HepG2 (cell line): ENCODE measurements around the gene ASPHD1. TPM values are rescaled to one million over a fixed set of nuclear protein-coding genes. Genes with fewer than 3 reads are reported as not detected.

Source experiments
- CREM ChIP-seq, 2 experiments: sonication (generic) in 1 of 2; formaldehyde crosslinking in 1 of 2; IDR thresholded peaks; 2 replicates each; pipeline versions ENCODE4 v1.4.0 to v1.6.1; 2016 to 2020; ENCODE audit warnings: antibody characterized with exemption in 1 of 2, mild to moderate bottlenecking in 1 of 2, missing genetic modification reagents in 1 of 2
- HMGXB3 ChIP-seq: sonication (generic); formaldehyde crosslinking; IDR thresholded peaks from 2 replicates; pipeline ENCODE4 v1.4.0; 2020; ENCODE audit warnings: missing genetic modification reagents, borderline replicate concordance
- NFE2 ChIP-seq: sonication (generic); formaldehyde crosslinking; IDR thresholded peaks from 2 replicates; pipeline ENCODE4 v1.4.0; 2020; ENCODE audit warnings: missing genetic modification reagents
- PITX1 ChIP-seq: sonication (generic); formaldehyde crosslinking; IDR thresholded peaks from 2 replicates; pipeline ENCODE4 v1.5.1; 2020; ENCODE audit warnings: mild to moderate bottlenecking, missing genetic modification reagents
- POGZ ChIP-seq: sonication (generic); formaldehyde crosslinking; IDR thresholded peaks from 2 replicates; pipeline ENCODE4 v1.4.0; 2020; ENCODE audit warnings: mild to moderate bottlenecking, missing genetic modification reagents
- RFX3 ChIP-seq: IDR thresholded peaks from 2 replicates; pipeline ENCODE4 v1.6.1; 2016; ENCODE audit warnings: missing biosample characterization, missing genetic modification reagents
- ZBTB25 ChIP-seq: IDR thresholded peaks from 2 replicates; pipeline ENCODE4 v1.6.1; 2018; ENCODE audit warnings: missing genetic modification reagents
- ZBTB33 ChIP-seq: sonication (generic); formaldehyde crosslinking; IDR thresholded peaks from 2 replicates; pipeline ENCODE4 v1.4.0; 2020; ENCODE audit warnings: missing genetic modification reagents
- ZBTB38 ChIP-seq: sonication (generic); formaldehyde crosslinking; IDR thresholded peaks from 2 replicates; pipeline ENCODE4 v1.5.1; 2020; ENCODE audit warnings: mild to moderate bottlenecking, missing genetic modification reagents
- ZBTB44 ChIP-seq: sonication (generic); formaldehyde crosslinking; IDR thresholded peaks from 2 replicates; pipeline ENCODE4 v1.4.0; 2020; ENCODE audit warnings: missing genetic modification reagents
- ZMYM4 ChIP-seq: sonication (generic); formaldehyde crosslinking; IDR thresholded peaks from 2 replicates; pipeline ENCODE4 v1.8.1; 2023; ENCODE audit warnings: mild to moderate bottlenecking, missing genetic modification reagents
- ZNF205 ChIP-seq: IDR thresholded peaks from 2 replicates; pipeline ENCODE4 v1.6.1; 2018; ENCODE audit warnings: missing biosample characterization, missing genetic modification reagents
- ZNF280B ChIP-seq: sonication (generic); formaldehyde crosslinking; IDR thresholded peaks from 2 replicates; pipeline ENCODE4 v1.5.0; 2020; ENCODE audit warnings: missing genetic modification reagents, mild to moderate bottlenecking, borderline replicate concordance
- ZNF513 ChIP-seq: sonication (generic); formaldehyde crosslinking; conservative IDR thresholded peaks from 2 replicates; pipeline ENCODE4 v1.5.0; 2020; ENCODE audit warnings: missing genetic modification reagents
- ZNF556 ChIP-seq: sonication (generic); formaldehyde crosslinking; IDR thresholded peaks from 2 replicates; pipeline ENCODE4 v1.4.0; 2020; ENCODE audit warnings: mild to moderate bottlenecking, missing genetic modification reagents, borderline replicate concordance
- ZNF709 ChIP-seq: sonication (generic); formaldehyde crosslinking; IDR thresholded peaks from 2 replicates; pipeline ENCODE4 v1.5.0; 2020; ENCODE audit warnings: mild to moderate bottlenecking, missing genetic modification reagents
- polyA plus RNA-seq, 8 experiments: library from polyadenylated mRNA; depleted of rRNA in 3 of 8; stranded (reverse) in 7 of 8; unstranded in 1 of 8; fragments of >200 nt; fragmentation: Illumina TruSeq in 4 of 8; extraction: Trizol in 4 of 8; gene quantifications; 2 replicates each; pipeline versions ENCODE4 v1.2.1 to v1.2.3, GENCODE V29; 2011 to 2016; ENCODE audit warnings: low read depth in 4 of 8, missing spikeins in 1 of 8, mixed read lengths in 1 of 8; ENCODE audit not compliant: insufficient read depth in 1 of 8
- total RNA-seq, 5 experiments: library from RNA; depleted of rRNA; stranded (reverse); fragments of >200 nt; fragmentation: Illumina TruSeq; extraction: Trizol; gene quantifications; 2 replicates each; pipeline ENCODE4 v1.2.3, GENCODE V29; 2016; ENCODE audit warnings: low read depth in 1 of 5

ASPHD1 gene
- total and polyA plus RNA-seq, 2 of the 13 experiments (the other 11 are each of a cell fraction or from before 2014, with no cell fraction given), result 13.1 to 19.7 TPM

- TF ChIP-seq ZNF280B (CRISPR knock-in tag) (no peak), CREM (IDR thresholded peaks at IDR 0.05) (no peak), CREM (CRISPR knock-in tag; IDR thresholded peaks at IDR 0.05) (no peak), ZNF709 (CRISPR knock-in tag) (0 out of 2 replicates have a peak, but pooled peaks have one; percentile 5), PITX1 (CRISPR knock-in tag) (0 out of 2 replicates have a peak, but pooled peaks have one; percentile 26), HMGXB3 (no peak), RFX3 (no peak), ZBTB25 (CRISPR knock-in tag) (no peak), POGZ (no peak), ZBTB38 (no peak), ZMYM4 (CRISPR knock-in tag) (no peak), ZBTB33 (CRISPR knock-in tag) (no peak), NFE2 (CRISPR knock-in tag) (no peak), ZBTB44 (CRISPR knock-in tag) (no peak), ZNF513 (no peak), ZNF205 (CRISPR knock-in tag) (no peak), ZNF556 (CRISPR knock-in tag) (0 out of 2 replicates have a peak, but pooled peaks have one; percentile 59)
Observed at GRCh38 chr16:29927070-29927905, 27.0 kb downstream of the ASPHD1 start (continued).
